Measurements from ENCODE around the gene PICALM. TPM values are rescaled to one million over a fixed set of nuclear protein-coding genes. Genes with fewer than 3 reads are reported as not detected.
"Not testable (repeated sequence)": the region's sequence is repeated elsewhere in the genome, so short reads cannot be mapped to it uniquely, and the experiment has no call there.

The PICALM gene
- total RNA-seq, 2 experiments from 2014 or later, result 194 to 199 TPM

- H3K27me3 Mint-ChIP-seq, H3K4me3 Mint-ChIP-seq, CTCF ChIA-PET, H3K27ac Mint-ChIP-seq, POLR2A ChIA-PET, DNase-seq: not testable (repeated sequence)
- peaks cover 14% of the 10 kb centered on the region for H3K9me3 Mint-ChIP-seq
- peaks cover 52% of the 10 kb centered on the region for H3K36me3 Mint-ChIP-seq (ENCODE audit: low read depth)
- peaks cover 31% of the 10 kb centered on the region for H3K4me1 Mint-ChIP-seq
These were observed 116.8 kb downstream of the PICALM start for GRCh38 chr11:85952108-85952485.

DNA sequence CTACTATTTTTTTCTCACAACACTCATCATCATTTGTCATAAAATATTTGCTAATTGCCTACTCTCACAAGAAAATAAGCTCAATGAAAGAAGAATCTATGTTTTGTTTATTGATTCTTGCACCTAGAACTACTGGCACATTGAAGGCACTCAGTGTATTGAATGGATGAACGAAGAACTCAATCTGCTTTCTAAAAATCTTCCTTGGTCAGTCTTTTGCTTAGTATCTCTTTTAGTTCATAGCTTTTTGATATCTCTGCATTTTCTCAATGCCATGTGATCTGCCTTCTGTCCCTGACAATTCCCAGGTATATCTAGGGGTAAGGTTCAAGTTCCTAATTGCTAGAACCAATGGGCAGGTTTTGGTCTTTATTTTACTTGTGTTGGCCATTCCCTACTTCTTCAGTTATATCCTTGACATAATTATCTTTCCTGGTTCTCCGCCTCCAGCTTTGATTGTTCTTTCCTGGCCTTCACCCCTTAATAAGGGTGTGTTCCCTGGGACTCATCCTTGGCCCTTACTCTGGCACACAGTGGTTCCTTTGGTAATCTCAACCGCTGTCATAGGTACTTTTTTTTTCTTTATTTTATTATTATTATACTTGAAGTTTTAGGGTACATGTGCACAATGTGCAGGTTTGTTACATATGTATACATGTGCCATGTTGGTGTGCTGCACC is 117.3 kb downstream of the PICALM start:
- peaks cover 50% of the 10 kb centered on the region for H3K36me3 Mint-ChIP-seq (ENCODE audit: low read depth)
- ChIA-PET POLR2A (interaction anchor here (0.8 to 1.5 kb wide), 3 partner anchors 10 to 293 kb away, joined by 3 to 5 read pairs (median 3); partner anchors contain the start of gene EED), CTCF (interaction anchor here (0.6 kb wide), 1 partner anchor 342 kb away, joined by 3 read pairs; no protein-coding TSS in a partner anchor)
- no peaks in the 10 kb centered on the region for H3K27me3 Mint-ChIP-seq
- H3K27ac Mint-ChIP-seq, result no peak overlapping the region
- H3K9me3 Mint-ChIP-seq, result peaks cover 16% of the 10 kb centered on the region
- peaks cover 35% of the 10 kb centered on the region for H3K4me1 Mint-ChIP-seq
- DNase-seq, result no peak
- no peak overlapping the region for H3K4me3 Mint-ChIP-seq

DNA sequence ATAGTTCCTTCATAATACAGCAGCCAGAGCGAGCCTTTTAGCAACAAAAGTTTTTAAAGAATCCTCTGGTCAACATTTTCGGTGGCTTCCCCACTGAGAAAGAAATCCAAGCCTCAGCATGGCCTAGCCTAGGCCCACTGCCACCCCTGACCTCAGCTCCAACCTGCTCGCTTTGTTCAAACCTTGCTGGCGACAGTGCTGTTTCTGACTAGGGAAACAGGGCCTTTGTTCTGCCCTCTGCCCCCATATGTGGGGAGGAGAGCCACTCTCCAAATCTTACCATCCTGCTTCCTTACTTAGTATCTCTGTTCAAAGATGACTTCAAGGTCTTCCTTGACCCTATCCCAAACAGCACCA is 117.9 kb downstream of the PICALM start:
- POLR2A ChIA-PET, result interaction anchor here (0.8 to 1.5 kb wide), 3 partner anchors 11 to 294 kb away, joined by 3 to 5 read pairs (median 3); partner anchors contain the start of gene EED
- DNase-seq, result no peak
- peaks cover 48% of the 10 kb centered on the region for H3K36me3 Mint-ChIP-seq (ENCODE audit: low read depth)
- peaks cover 40% of the 10 kb centered on the region for H3K4me1 Mint-ChIP-seq
- peaks cover 21% of the 10 kb centered on the region for H3K9me3 Mint-ChIP-seq
- no peaks in the 10 kb centered on the region for H3K27me3 Mint-ChIP-seq
- no peak overlapping the region for H3K27ac Mint-ChIP-seq
- CTCF ChIA-PET, result interaction anchor here (0.6 kb wide), 1 partner anchor 342 kb away, joined by 3 read pairs; no protein-coding TSS in a partner anchor
- H3K4me3 Mint-ChIP-seq, result no peak overlapping the region

- H3K27me3 Mint-ChIP-seq, result no peaks in the 10 kb centered on the region
- H3K27ac Mint-ChIP-seq, result peak overlapping the region; percentile 17
- DNase-seq, result no peak
- H3K9me3 Mint-ChIP-seq, result peaks cover 26% of the 10 kb centered on the region
- ChIA-PET CTCF (interaction anchor here (0.6 kb wide), 1 partner anchor 343 kb away, joined by 3 read pairs; no protein-coding TSS in a partner anchor), POLR2A (interaction anchor here (1.3 to 1.5 kb wide), 2 partner anchors 11 to 13 kb away, joined by 3 to 5 read pairs; no protein-coding TSS in a partner anchor)
- peaks cover 46% of the 10 kb centered on the region for H3K4me1 Mint-ChIP-seq
- no peak overlapping the region for H3K4me3 Mint-ChIP-seq
- peaks cover 48% of the 10 kb centered on the region for H3K36me3 Mint-ChIP-seq (ENCODE audit: low read depth)
These were observed 118.4 kb downstream of the PICALM start for GRCh38 chr11:85950317-85951048.

GRCh38 chr11:85949798-85950197 is 119.1 kb downstream of the PICALM start:
- Mint-ChIP-seq H3K4me1 (peaks cover 49% of the 10 kb centered on the region), H3K36me3 (ENCODE audit: low read depth) (peaks cover 49% of the 10 kb centered on the region), H3K27me3 (no peaks in the 10 kb centered on the region), H3K9me3 (peaks cover 33% of the 10 kb centered on the region), H3K4me3 (no peak overlapping the region), H3K27ac (no peak overlapping the region)
- ChIA-PET CTCF (no interaction called here), POLR2A (interaction anchor here (1.5 kb wide), 1 partner anchor 12 kb away, joined by 3 read pairs; no protein-coding TSS in a partner anchor)
- no peak for DNase-seq

DNA sequence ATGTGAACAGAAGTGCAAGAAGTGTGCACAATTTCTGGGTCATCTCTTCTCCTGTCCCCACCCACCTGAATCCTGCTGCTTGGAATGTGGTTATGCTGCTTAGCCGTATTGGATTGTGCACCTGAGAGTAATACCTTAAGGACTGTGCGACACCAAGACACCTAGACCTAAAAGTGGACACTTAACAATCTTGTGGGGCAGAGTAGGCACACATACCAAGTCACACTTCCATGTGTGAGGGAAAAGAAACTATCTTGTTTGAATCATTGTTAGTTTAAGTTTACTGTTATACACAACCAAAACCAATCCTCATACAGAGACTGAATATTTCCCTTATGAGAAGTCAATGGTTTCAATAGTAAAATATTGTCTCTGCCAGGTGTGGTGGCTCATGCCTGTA is 120.0 kb downstream of the PICALM start:
- Mint-ChIP-seq H3K36me3 (ENCODE audit: low read depth) (peaks cover 43% of the 10 kb centered on the region), H3K4me3 (no peak overlapping the region), H3K27me3 (no peaks in the 10 kb centered on the region), H3K9me3 (peaks cover 31% of the 10 kb centered on the region), H3K4me1 (peaks cover 49% of the 10 kb centered on the region), H3K27ac (peak overlapping the region; percentile 8)
- ChIA-PET POLR2A (interaction anchor here (1.1 to 1.2 kb wide), 3 partner anchors 20 to 353 kb away, joined by 3 read pairs; partner anchors contain the start of gene HIKESHI), CTCF (interaction anchor here (0.7 to 1.3 kb wide), 3 partner anchors 94 to 296 kb away, joined by 3 to 4 read pairs (median 3); partner anchors contain the start of genes CCDC83 and EED)
- DNase-seq, result no peak

DNA sequence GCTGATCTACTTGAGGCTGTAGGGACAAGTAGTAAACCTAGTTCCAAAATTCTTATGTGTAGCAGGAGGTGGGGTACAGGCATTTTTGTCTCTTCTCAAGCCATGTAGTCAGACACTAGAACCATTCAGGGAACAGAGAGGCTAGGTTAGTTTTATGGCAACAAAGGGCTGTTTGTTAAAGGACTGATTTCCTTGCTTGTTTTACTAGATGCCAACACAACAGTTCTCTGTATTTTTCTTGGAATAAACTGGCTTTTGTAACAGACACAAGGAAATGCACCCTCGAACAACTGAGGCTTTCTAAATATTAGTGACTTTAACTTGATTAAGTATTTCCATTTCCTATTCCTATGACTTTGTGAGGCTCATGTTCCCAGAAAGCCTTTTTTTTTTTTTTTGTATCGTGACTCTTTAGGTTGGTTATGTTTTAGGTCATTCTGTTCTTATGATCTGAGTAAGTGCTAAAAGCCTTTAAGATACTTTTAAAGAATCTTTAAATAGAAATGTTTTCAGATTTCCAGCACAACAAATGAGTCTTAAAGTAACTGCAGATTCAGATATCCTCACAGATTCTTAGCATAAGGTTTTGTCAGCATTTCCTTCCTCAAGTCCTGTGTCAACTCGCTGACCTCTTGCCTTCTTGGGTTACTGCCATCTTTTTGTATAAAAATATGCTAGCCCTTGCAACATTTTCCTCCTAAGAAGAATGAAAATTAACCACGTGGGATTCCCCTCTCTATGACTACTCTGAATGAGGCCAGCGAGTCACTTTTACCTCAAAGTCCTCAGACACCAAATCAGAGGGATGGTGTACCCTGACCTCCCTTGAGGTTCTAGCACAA is 121.2 kb downstream of the PICALM start:
- no peak for DNase-seq
- Mint-ChIP-seq H3K4me1 (peaks cover 49% of the 10 kb centered on the region), H3K36me3 (ENCODE audit: low read depth) (peaks cover 31% of the 10 kb centered on the region), H3K27ac (peak overlapping the region; percentile 60), H3K27me3 (no peaks in the 10 kb centered on the region), H3K4me3 (no peak overlapping the region), H3K9me3 (peaks cover 24% of the 10 kb centered on the region)
- ChIA-PET CTCF (interaction anchor here (1.3 kb wide), 2 partner anchors 92 to 297 kb away, joined by 3 to 4 read pairs; partner anchors contain the start of genes CCDC83 and EED), POLR2A (interaction anchor here (1.1 to 1.2 kb wide), 3 partner anchors 21 to 355 kb away, joined by 3 read pairs; partner anchors contain the start of gene HIKESHI)

DNA sequence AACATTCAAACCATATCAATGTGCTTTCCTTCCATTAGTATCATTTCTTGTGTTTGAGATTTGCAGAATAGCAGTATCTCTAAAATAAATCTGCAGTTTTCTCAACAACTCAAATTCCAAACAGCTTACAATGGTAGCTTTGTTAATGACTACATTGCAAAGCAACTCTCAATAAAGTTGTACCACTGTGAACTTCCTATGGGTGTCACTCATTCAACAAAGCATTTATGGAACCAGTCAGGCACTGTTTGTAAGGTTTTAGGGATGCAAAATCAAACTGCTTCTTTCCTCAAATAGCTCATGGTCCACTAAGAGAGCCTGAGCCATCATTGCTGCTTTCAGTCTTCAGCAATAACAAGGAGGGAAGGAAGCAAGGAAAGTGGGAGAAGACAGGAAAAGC is 122.7 kb downstream of the PICALM start:
- Mint-ChIP-seq H3K27ac (peak overlapping the region; percentile 30), H3K27me3 (no peaks in the 10 kb centered on the region), H3K9me3 (peaks cover 20% of the 10 kb centered on the region), H3K4me1 (peaks cover 50% of the 10 kb centered on the region), H3K36me3 (ENCODE audit: low read depth) (peaks cover 25% of the 10 kb centered on the region), H3K4me3 (no peak overlapping the region)
- ChIA-PET CTCF (no interaction called here), POLR2A (no interaction called here)
- DNase-seq, result no peak

GRCh38 chr11:85945788-85946187 is 123.1 kb downstream of the PICALM start:
- H3K4me3 Mint-ChIP-seq, result no peak overlapping the region
- CTCF ChIA-PET, result no interaction called here

GRCh38 chr11:85945296-85945695 is 123.6 kb downstream of the PICALM start:
- ChIA-PET CTCF (no interaction called here), POLR2A (no interaction called here)
- no peaks in the 10 kb centered on the region for H3K27me3 Mint-ChIP-seq
- H3K27ac Mint-ChIP-seq, result no peak overlapping the region
- H3K4me3 Mint-ChIP-seq, result no peak overlapping the region
- H3K9me3 Mint-ChIP-seq, result peaks cover 20% of the 10 kb centered on the region
- no peak for DNase-seq
- H3K4me1 Mint-ChIP-seq, result peaks cover 48% of the 10 kb centered on the region
- H3K36me3 Mint-ChIP-seq (ENCODE audit: low read depth), result peaks cover 20% of the 10 kb centered on the region

More at GRCh38 chr11:85945788-85946187, 123.1 kb downstream of the PICALM start:
- DNase-seq, result no peak
- Mint-ChIP-seq H3K27ac (peak overlapping the region; percentile 6), H3K27me3 (no peaks in the 10 kb centered on the region), H3K9me3 (peaks cover 20% of the 10 kb centered on the region), H3K36me3 (ENCODE audit: low read depth) (peaks cover 23% of the 10 kb centered on the region), H3K4me1 (peaks cover 50% of the 10 kb centered on the region)
- POLR2A ChIA-PET, result no interaction called here

DNA sequence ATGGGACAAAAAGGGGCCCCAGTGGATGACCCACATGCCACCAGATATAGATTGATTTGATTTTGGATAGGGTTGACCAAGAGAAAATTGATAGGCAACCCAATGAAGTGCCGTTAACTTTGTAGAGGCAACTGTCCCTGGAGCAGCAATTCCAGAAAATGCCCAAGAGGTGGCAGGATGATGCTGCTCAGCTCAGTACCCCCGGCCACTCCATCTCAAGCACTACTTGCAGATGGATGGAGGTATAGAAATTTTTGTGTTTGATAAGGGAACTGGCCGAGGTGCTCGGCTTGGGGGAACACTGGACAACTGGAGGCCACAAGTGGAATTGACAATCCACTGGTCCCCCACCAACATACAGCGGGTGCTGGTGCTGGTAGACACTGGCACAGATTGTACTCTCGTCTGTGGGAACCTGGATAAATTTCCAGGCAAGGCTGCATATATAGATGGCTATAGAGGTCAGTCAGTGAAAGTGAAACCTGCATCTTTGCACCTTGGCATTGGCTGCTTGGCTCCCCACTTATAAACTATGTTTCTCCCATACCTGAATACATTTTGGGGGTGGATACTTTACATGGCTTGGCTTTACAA is 127.4 kb downstream of the PICALM start:
- H3K36me3 Mint-ChIP-seq (ENCODE audit: low read depth), result peaks cover 16% of the 10 kb centered on the region
- DNase-seq, result peak; percentile 53
- H3K27ac Mint-ChIP-seq, result no peak overlapping the region
- peaks cover 17% of the 10 kb centered on the region for H3K9me3 Mint-ChIP-seq
- H3K27me3 Mint-ChIP-seq, result no peaks in the 10 kb centered on the region
- no peak overlapping the region for H3K4me3 Mint-ChIP-seq
- ChIA-PET CTCF (interaction anchor here (1.1 kb wide), 1 partner anchor 329 kb away, joined by 3 read pairs; no protein-coding TSS in a partner anchor), POLR2A (no interaction called here)
- H3K4me1 Mint-ChIP-seq, result peaks cover 23% of the 10 kb centered on the region
